NCI-H2171 treated with DMSO at 0.1 percent for 48 hours (cell line): Measurements from ENCODE around the gene ZMYND8.

Experiments used
- DNase-seq: peaks from one replicate; lab custom pipeline; 2025; lab: John Stamatoyannopoulos, UW

The ZMYND8 gene

GRCh38 chr20:47332381-47333206 is 23.9 kb downstream of the ZMYND8 start:
- no peak for DNase-seq

GRCh38 chr20:47330933-47331708 is 25.4 kb downstream of the ZMYND8 start:
- no peak for DNase-seq

DNA sequence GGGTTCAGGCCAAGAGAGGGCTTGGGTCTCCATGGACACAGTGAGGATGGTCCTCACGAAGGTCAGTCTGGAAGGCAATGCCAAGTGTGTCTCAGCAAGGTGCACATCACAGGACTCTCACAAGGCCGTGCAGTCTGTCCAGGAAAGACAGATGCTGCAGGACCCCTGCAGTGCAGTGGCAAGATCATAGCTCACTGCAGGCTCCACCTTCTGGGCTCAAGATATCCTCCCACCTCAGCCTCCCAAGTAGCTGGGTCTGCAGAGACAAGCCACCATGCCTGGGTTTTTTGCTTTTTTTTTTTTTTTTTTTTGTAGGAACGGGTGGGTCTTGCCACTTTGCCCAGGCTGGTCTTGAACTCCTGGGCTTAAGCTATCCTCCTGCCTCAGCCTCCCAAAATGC is 26.4 kb downstream of the ZMYND8 start:
- no peak for DNase-seq

DNA sequence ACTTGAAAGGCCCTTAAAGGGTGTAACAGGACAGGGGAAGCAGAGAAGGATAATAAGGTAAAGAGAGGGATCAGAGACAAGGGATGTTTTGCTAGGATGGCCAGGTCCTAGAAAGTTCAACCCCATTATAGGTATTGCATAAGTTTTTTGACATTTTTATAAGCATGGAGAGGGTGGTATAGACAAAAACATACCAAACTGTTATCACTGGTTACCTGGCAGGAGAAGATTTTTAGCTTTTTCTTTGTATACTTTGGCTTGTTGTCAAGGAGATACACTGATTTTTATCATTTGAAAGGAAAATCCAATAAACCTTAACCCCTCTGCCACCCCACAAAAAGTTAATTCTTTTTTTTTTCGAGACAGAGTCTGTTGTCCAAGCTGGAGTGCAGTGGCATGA is 28.4 kb downstream of the ZMYND8 start:
- no peak for DNase-seq

- DNase-seq, result no peak
Measured at GRCh38 chr20:47327711-47328110, 28.8 kb downstream of the ZMYND8 start.

- no peak for DNase-seq
Measured at GRCh38 chr20:47326658-47327268, 29.7 kb downstream of the ZMYND8 start.

DNA sequence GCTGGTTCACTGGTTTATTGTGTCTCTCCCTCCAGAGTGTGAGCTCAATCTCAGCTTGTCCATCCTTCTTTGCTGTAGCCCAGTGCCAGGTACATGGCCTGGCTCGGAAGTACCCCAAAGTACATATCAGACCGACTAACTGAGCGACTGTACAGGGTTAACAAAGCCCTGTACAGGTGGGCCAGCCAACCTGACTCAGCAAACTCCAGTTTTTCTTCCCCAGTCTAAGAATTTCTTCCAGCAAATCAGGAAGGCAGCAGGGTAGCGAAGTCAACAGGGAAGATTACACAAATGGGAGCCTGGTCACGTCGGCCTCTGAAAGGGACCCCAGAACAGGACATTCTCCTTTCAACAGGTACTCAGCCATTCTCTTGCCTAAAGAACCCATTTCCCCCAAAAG is 31.3 kb downstream of the ZMYND8 start:
- DNase-seq, result no peak

DNA sequence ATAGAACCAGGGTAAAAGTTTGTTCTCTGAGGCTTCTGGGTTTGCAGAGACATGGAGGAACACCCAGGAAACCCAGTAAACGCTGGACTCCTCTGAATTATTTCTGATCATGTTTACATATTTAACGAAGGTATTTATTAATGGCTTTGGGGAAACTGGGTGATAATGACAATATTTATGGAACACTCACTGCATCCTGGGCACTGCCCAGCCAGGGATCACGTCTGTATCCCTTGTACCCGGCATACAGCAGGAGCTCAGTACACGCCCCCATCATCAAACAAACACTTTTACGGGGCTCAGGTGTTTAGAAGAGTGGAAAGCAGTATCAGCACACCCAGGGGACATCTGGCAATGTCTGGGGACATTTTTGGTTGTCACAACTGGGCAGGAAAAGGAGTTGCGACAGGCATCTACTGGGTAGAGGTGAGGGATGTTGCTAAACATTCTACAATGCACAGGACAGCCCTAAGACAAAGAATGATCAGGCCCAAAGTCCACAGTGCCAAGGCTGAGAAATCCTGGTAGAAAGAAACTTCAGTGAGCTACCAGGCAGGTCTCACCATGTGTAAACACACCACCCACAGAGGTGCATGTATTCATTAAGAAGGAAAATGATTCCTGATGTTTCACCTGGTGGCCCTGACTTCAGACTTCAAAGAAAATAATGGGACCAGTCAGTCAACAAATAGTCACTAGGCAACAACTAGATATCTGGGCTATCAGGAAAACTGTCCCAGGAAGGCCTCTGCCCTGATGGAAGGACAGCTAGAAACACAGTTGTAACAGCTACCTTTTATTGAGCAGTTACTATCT is 35.3 kb downstream of the ZMYND8 start:
- DNase-seq, result peak; percentile 93

DNA sequence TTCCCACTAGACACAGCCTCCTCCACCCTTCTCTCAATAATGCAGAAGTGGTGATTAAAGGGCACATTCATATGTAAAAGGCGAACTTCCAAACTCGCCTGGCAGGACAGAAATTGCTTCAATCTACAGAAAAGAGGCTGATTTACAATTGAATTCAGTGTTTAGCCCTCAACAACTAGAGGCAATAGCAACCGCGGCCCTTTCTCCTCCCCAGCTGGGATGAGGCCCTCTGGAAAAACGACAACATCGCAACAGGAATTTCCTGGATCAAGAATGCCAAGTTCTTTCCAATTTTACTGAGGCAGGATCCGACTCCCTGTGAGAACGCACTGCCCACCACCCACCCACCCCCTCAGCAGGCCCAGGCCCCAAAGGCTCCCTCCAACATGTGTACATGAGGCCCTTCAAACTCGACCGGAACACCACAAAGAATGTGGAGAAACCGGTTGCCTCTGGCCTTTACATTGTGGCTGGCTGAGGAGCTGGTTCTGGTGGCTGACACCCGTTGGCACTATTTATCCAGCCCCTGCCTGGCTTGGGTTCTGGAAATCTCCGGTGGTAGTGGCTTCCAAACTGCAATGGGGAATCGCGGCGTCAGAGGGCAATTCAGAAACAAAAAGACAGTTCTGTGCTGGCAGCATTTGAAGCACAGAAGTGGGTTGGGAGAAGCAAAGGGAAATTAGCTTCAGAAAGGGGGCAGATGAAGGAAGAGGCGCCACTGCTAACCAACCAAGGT is 36.8 kb downstream of the ZMYND8 start:
- DNase-seq, result no peak

- no peak for DNase-seq
Measured at GRCh38 chr20:47318586-47319516, 37.6 kb downstream of the ZMYND8 start.

- no peak for DNase-seq
Measured at GRCh38 chr20:47318027-47318585, 38.4 kb downstream of the ZMYND8 start.

DNA sequence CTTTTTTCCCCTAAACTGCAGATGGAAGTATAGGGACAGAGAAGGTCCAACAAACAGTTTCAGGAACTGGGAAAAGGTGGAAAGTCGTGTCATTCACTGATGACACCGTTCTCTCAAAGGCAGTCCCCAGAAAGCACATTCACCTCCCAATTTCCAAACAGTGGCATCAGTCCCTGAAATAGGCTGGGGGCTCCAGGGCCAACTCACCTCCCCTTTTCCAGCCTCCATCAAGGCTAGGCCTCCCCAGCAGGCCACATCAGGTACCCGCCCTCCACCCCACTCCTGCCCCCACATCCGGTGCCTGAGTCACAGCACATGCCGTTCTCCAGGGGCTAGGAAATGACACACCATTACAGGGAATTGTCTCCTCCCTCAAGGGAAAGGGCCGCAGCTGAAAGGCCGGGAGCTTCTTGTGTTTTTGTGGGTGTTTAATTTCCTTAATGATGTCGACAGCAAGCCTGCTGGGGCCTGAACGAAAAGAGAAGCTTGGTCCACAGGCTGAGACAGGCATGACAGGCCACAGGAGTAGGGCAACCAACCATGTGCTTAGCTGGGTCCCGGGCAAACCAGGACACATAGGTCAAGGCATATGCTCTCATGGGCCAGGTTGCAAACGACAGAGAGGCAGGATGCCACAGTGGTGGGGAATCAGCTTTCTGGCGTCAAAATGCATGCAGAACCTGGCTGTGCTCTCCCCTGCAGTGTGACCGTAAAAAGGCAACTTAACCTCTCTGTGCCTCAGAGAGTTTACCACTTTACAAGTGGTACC is 39.2 kb downstream of the ZMYND8 start:
- peak; percentile 92 for DNase-seq

- DNase-seq, result no peak
Measured at GRCh38 chr20:47316776-47317126, 39.7 kb downstream of the ZMYND8 start.

GRCh38 chr20:47315339-47316056 is 41.0 kb downstream of the ZMYND8 start:
- DNase-seq, result peak; percentile 99

DNA sequence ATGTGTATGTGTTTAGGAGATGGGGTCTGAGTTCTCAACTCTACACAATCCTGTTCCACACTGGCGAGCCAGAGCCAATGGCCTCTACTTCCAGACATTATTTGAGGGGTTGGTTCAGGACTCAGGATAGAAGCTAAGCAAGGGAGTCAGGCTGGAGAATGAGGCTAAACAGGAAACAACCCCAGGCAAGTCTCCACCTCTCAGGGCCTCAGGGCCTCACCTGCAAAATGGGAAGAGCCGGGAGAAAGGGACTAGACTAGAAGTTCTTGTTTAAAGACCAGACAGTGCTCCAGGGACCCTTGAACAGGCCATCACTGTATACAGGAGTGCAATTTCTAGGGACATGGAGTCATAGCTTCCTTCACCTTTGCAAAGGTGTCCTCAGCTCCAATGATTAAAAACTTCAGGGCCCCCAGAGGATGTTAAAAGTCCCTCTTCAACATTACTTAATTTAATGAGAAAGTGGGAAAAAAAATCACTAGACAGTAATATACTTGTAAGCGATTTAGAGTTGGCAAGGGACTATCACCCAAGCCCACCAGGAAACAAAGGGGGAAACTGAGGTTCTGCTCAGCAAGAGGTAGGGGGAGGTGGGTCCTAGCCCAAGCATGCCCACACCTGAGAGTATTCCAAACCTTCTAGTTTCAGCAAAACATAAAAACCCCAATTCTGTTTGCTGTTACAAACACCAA is 41.7 kb downstream of the ZMYND8 start:
- DNase-seq, result no peak

DNA sequence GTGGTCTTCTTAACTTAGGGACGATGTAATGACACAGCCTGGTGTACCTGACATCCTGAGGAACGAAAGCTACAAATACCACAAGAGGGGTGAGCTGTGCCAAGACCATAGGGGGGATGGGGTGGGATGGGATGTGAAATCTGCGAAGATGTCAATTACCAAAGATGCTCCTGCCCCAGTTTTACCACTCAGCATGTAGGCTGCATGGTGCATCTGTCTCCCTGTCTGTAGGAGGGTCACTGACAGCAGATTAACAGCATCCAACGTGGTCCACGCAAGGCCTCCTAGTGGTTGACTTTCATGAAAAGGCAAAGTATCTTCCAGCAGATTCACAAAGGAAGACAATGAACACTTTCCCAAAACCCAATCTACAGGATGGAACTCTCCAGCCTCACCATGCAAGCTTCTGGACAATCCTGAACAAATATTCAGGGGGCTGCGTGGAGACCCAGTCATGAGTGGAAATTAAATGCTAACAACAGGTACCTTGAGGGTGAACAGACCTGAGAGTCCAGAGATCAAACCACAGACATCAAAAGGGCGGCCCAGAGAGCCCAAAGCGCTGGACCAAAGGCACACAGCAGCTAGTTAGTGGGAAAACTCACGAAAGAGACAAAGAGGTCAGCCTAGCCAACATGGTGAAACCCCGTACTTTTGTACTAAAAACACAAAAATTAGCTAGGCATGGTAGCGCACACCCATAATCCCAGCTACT is 44.4 kb downstream of the ZMYND8 start:
- DNase-seq, result no peak

- no peak for DNase-seq
Measured at GRCh38 chr20:47311211-47311610, 45.3 kb downstream of the ZMYND8 start.
